MV-4-11 (cell line): Measurements from ENCODE around the gene NMBR.
A peak's percentile ranks its signal among the peaks of the same experiment; 100 is the strongest.
"Not testable (repeated sequence)": the region's sequence is repeated elsewhere in the genome, so short reads cannot be mapped to it uniquely, and the experiment has no call there.

ENCODE experiments used
- DNase-seq: peaks from one replicate; lab custom pipeline; 2025; lab: John Stamatoyannopoulos, UW

The NMBR gene

DNA sequence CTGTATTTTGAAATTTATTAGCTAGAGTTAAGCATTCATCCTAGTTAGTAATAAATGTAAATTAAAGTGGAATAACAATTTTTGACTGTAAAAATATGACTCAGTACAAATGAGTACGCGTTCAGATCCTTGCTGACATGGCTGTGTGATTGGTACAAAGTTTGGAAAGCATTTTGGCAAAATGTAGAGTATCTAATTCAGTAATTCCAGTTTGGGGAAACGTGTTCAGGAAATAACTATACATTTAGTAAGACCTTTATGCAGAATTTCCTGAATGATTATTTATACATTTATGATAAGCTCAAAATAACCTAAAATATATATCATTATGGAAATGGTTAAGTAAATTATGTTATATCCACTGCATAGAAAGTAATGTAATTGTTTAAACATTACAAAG is 8.2 kb upstream of the NMBR start:
- DNase-seq = no peak

DNA sequence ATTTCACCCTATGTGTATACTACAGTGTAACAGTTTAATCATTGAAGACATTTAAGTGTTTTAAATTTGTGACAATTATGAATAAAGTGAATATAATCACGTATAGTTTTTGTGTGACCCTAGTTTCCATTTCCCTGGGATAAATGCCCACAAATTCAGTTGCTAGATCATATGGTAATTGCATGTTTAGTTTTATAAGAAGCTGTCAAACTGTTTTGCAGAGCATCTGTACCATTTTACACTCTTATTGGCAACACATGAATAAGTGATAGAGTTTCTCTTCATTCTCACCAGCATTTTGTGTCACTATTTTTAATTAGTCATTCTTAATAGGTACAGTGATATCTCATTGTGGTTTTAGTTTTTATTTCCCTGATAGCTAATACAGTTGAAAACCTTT is 7.4 kb upstream of the NMBR start:
- DNase-seq = no peak

DNA sequence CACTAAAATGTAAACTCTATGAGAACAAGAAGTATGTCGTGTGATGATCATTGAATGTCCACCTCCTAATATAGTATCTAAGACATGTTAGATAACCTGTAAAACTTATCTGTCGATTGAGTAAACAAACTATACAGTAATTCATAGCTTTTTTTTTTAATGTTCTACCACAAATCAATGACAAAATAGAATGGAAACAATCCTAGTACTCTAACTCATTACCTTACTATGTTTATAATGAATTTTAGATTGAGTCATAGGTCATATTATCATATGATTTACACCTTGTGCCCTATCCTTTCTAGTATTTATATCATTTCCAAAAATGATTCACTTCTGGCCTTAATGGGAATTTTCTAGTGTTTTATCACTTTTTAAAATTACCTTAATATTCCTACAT is 6.3 kb upstream of the NMBR start:
- no peak for DNase-seq

DNA sequence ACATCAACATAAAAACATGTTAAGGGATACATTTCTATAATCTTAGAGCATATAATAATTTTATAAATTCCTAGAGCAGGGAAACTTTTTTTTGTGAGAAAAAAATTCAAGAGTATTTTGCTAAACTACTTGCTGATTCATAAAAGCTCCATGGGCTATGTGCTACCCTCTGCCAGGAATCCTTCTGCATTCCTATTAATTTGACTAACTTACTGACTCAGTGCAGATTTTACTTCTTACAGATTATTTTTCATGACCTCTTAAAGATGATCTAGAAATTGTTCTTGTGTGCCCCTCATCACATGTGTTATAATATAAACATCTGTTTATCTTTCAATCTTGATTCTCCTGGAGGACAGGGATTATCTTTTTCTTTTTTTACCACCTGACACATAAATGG is 5.8 kb upstream of the NMBR start:
- DNase-seq = no peak

DNA sequence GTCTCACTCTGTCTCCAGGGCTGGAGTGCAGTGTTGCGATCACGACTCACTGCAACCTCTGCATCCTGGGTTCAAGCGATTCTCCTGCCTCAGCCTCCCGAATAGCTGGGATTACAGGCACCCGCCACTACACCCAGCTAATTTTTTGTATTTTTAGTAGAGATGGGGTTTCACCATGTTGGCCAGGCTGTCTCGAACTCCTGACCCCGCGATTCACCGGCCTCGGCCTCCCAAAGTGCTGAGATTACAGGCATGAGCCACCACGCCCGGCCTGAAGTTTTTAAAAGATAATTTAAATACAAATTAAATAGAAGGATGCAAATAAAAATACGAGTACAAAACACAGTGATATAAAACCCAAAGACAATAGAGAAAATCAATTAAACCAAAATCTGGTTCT is 5.4 kb downstream of the NMBR start:
- DNase-seq = not testable (repeated sequence)

DNA sequence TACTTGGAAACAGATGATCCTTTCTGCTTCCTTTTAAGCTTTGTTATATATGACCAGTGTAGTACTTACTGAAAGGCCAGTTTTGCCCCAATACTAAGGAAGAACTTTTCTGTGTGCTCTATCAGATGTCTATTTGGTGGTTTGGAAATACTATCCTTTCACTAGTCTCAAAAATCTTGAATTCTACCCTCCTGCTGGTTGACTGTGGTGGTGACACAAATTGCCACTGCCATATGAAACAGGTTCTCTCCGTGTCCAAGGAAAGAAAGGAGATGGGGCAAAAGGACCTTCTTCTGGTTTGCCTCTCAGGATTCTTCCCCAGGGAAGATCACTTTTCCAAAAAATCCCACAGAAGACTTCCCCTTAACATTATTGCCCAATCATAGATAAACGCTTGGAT is 8.0 kb downstream of the NMBR start:
- DNase-seq = no peak

DNA sequence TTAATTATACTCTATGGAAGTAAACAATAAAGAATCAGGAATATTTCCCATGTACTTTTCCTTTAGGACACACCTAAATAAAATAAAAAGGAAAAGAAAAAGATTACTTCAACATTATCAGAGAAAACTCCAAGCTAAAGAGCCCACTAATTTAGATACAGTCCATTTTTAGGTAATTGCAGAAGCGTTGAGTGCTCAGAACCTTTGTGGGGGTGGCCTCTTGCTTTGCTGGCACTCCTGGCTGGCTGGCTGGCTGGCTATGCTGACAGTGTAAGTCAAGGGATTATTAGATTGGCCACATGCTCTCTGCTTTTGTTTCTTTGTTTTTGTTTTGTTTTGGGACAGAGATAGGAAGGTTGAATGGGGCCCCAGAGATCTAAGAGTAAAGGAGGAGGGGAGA is 14.3 kb downstream of the NMBR start, which contains the start of gene GJE1:
Gene GJE1, plus strand, starts transcription at position 301 of the 400 bp plus-strand sequence. CDS start 234 bp downstream, outside the sequence.
- DNase-seq = no peak

DNA sequence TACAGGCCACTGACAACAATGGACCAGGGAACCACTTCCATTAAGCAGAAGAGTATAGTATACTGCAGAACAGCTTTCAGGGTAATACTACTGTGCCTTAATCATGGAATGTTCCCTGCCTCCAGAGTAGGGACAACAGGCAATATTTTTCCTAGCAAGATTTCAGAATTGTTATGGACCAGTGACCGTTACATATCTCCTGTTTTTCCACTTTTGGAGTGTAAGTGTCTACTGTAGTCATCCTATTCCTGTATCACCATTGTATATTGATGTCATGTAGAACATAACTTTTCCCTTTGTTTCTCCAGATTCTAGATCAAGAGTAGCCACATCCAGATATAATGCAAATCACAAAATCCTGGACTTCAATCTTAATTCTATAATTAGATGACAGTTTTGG is 16.1 kb downstream of the NMBR start:
- DNase-seq = no peak

DNA sequence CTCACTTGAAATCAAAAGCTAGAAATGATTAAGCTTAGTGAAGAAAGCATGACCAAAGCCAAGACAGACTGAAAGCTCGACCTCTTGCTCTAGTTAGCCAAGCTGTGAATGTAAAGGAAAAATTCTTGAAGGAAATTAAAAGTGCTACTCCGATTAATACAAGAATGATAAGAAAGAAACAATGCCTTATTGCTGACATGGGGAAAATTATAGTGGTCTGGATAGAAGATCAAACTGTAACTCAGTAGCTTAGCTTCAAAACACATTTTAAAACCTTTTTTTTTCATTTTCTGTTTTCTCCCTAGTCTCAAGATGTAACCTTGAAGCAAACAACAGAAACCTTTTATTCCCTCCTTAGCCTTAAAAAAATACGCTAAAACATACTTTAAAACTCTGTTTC is 25.6 kb downstream of the NMBR start:
- DNase-seq = no peak

DNA sequence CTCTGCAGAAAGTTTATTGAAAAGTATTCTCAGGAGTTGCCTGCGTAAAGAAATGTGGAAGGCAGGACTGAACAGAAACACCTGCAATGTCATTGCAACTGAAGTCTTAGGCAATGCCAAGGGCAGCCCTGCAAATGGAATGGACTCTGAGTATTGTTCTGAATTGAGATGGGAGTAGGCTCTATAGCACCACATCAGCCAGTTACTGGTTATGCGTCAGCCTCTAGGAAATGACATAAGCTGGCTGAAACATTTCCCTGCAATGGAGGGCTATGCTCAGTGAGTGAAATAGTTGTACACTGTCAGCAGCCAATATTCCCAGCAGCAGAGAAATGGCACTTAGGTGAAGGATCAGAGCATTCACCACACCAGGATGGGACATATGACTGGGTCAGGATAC is 28.0 kb downstream of the NMBR start:
- DNase-seq = no peak

DNA sequence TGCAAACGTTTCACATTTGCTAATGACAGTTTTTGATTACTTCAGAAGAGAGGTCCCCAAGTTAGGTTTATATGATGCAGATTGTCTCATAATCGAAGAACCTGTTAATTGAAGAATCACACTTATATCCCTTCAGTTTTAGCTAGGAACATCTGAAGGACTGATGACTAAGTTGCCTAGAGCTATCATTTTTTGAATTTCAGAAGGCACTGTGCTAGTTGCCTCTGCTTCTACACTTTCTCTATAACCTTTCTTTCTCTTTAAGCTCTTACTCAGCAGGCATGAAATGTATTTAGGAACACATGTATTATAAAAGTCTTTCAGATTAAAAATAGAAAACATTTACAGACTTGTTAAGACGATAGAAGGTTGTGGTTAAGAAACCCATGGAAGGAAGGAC is 28.6 kb downstream of the NMBR start:
- DNase-seq = no peak

DNA sequence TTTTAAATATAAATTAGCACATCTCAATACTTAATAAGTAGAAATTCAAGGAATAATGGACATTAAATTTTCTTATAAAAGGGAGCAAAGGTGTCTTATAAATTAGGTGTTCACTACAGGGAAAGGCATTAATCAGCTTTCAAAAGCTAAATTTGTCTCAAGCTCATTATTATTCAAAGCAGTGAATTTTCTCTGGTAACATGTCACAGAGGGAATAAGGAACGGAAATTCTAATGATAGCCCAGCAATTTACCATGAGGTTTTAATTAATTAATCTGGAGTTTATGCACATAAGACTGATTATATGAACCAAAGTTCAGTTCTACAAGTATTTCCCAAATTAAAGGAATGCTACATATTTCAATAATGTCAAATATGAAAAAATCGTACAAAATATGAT is 29.6 kb downstream of the NMBR start:
- DNase-seq = no peak

DNA sequence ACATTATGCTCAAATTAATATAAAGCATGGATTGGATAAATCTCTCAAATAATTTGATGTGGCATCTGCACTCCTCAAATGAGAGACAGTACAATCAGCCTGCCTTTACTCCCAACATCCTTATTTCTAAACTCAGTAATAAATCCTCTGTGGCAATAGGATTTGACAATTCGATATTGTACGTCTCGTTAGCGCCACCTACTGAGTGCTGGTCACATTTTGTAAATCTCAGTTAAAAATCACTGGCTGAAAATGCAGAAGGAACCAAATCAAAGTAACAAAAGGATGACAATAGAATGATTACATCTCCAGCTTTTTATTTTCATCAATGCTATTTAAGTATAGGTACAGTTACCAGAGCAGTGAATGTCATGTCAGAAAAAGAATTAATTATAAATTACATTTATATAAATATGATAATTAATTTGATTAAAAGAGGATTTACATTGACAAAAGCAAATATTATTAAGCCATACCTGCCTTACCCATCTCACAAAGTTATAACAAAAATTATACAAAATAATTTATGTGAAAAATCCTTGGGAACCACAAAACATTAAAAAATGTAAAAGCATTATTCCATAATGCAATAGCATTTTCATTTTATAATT is 34.4 kb downstream of the NMBR start:
- DNase-seq = peak; percentile 80

DNA sequence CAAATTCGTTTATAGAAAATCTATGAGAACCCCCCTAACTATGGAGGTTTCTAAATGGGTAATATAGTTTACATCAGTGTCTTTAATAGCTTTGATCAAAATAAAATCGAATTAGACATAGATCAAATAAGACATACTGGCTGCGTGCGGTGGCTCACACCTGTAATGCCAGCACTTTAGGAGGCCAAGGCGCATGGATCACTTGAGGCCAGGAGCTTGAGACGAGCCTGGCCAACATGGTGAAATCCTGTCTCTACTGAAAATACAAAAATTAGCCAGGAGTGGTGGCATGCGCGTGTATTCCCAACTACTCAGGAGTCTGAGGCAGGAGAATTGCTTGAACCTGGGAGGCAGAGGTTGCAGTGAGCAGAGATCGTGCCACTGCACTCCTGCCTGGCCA is 36.1 kb downstream of the NMBR start:
- DNase-seq = not testable (repeated sequence)

DNA sequence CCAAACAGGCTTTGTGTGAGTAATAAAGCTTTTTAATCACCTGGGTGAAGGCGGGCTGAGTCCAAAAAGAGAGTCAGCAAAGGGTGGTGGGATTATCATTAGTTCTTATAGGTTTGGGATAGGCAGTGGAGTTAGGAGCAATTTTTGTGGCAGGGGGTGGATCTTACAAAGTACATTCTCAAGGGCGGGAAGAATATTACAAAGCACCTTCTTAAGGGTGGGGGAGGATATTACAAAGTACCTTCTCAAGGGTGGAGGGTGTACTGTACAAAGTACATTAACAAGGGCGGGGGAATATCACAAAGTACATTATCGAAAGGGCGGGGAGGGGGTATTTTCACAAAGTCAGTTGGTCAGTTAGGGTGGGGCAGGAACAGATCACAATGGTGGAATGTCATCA is 42.1 kb downstream of the NMBR start:
- DNase-seq = not testable (repeated sequence)

DNA sequence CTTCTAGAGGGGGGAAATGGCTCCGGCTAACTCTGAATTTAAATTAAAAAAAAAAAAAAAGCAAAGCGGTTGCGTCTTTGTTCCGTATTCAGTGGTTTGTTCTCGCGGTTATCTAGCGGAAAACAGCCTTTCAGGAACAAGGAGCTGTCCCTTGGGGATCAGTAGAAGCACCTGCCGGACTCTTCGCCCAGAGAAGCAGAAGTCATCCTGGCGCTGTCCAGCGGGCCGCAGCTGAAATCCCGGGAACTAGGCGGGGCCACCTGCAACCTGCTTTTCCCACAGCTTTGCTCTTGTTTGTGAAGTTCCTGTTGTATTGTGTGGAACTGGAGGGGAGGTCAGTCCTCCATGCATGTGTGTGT is 58.1 kb downstream of the NMBR start:
- no peak for DNase-seq

DNA sequence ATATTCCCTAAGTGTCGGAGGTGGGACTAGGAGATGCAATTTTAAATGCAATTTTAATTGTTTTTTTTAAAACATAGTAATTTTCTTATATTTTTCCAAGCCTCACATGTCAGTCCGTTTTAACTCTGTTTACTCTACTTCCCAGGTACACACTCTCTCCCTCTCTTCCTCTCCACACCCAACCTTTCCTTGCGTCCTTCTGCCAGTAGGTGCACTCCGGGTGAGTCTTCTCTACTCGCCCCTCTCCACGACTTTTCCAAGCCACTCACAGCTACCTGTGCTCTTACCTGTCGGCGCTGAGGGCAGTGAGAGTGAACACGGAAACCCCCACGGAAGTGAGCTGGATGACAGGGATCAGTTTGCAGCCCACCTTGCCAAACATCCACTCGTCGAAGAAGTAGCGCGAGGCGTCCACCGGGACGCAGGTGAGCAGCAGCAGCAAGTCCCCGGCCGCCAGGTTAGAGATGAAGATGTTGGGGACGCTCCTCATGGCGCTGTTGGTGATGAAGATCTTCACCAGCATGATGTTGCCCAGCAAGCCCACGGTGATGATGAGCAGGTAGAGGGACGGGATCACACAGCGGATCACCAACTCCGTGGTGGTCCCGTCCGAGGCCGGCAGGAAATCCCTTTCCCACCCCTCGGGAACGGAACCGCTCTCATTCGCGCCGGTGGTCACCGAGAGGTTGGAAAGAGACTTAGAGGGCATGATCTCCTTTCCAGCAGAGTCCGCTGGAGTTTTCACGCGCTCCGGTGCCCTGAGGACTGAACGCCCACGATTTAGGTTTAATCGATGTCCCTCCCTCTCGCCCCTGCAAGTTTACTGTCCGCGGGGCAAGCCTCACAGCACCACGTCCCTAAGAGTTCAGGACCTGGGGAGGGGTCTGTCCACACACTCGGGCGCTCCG is 58.7 kb downstream of the NMBR start:
- no peak for DNase-seq

DNA sequence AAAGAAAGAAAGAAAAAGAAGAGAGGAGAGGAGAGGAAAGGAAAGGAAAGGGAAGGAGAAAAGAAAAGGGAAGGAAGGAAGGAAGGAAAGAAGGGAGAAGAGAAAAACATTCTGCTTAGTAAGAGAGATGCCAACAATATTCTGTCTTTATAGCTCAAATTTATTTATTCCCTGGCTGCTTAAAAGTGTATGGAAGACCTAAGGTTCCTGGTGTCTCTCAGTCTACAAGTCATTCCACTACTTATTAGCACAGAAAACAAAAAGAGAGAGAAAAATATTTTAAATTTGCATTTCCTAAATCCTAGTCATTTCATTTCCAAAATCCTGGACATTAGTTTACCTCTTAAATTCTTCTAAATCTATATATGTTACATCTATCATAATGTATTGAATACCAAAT is 67.8 kb downstream of the NMBR start:
- DNase-seq = no peak

DNA sequence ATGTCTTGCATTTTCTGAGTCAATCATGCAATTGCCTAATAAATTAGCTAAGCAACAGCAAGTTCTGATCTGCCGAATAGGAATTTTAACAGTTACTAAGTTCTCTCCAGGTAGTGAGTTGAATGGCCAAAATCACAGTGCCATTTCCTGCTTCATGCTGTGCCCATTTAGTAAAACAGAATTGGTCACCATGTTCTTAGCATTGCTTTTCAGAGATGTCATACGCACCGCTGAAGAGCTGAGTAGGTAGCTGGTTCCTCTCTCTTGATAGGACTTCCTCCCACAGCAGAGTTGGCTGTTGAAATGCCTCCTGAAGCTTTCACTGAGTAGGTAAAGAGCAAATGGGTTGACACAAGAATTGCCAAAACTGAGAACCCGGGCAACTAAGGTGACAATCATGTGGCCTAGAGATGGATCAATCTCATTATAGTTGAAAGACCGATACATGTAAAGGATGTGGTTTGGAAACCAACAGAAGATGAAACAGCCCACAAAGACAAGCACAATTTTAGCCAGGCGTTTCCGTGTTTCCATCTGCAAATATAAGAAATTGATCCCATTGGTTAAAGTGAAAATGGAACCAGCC is 71.3 kb downstream of the NMBR start:
- no peak for DNase-seq

DNA sequence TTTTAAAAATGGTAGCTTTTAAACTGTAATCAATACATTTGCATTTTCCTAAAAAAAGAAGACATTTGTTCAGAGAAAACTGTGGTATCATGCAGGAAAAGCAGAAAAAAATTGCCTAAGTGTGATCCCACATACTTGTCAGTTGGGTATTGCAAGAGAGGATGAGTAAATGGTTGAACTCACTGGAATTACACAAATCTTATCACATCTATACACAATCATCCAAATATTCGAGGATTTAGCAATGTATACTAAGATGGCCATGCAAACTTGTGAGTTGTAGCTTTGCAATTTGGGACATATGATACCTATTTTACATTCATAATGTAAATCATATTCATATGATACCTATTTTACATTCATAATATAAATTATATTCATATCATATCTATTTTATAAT is 72.4 kb downstream of the NMBR start:
- DNase-seq = no peak

DNA sequence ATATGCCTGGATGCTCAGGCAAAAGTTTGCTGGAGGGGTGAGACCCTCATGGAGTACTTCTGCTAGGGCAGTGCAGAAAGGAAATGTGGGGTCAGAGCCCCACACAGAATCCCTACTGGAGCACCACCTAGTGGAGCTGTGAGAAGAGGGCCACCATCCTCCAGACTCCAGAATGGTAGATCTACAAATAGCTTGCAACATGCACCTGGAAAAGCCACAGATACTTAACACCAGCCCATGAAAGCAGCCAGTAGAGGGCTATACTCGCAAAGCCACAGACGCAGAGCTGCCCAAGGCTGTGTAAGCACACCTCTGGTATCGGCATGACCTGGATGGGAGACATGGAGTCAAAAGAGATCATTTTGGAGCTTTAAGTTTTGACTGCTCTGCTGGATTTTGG is 74.9 kb downstream of the NMBR start:
- no peak for DNase-seq

DNA sequence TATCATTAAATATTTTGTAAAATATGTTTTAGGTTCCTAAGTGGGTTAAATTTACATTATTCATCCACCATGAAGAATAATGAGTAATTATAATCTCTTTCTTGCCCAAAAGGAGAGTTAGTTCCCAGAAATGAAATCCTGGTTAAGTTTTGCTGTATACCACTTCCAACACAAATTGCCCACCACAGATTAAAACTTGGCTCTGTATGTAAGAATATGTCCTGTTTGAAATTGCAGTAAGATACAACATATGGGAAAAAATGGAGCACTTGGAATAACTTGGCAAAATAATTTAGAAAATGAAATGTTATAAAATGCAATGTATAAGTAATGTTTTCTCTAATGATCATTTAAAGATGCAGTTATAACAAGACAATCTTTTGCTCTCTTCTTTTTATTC is 78.5 kb downstream of the NMBR start:
- no peak for DNase-seq

DNA sequence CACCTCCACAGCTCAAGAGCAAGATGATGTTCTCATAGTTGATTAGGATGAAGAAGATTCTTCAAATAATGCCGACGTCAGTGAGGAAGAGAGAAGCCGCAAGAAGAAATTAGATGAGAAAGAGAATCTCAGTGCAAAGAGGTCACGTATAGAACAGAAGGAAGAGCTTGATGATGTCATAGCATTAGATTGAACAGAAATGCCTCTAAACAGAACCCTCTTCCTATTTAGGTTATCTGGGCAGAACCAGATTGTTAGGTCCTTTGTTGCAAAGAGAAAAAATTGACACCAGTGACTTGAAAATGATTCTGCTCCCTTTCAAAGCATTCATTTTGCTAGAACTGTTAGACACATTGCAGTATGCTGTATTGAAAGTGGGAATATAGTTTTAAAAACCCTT is 84.1 kb downstream of the NMBR start:
- not testable (repeated sequence) for DNase-seq
